ENCODE data around the gene LIPE. TPM values are rescaled to one million over a fixed set of nuclear protein-coding genes. Genes with fewer than 3 reads are reported as not detected.
"Not testable (repeated sequence)": the region's sequence is repeated elsewhere in the genome, so short reads cannot be mapped to it uniquely, and the experiment has no call there.

Gene LIPE
- total RNA-seq, 1 experiment from 2014 or later, result 17.1 TPM

DNA sequence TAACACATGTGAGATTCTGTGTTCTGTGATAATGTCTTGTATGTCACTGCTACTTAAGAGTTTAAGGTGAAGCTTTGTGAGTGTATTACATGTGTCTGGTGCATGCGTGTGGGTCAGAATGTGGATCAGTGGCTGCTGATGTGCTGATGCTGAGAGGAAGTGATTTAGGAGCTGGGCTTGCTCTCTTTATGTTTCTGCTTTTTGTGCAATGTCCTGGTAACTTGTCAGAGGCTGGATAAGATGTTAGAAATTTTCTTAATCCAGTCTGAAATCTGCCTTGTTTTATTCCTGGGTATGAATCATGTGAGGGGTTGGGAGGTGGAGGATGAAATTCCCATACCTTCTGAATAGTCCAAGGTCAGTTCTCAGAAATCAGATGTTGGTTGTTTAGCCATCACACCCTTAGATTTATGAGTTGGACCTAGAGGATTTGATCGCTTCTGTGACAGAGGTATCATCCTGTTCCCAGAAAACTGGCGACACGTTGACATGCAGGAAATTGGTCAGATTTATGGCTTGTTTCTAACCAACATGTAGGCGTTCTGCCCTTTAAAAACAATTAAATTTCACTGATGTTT is 40.1 kb upstream of the LIPE start:
- intact Hi-C loops (cut with micrococcal nuclease; ENCODE audit: unreplicated experiment), result no loop called here
- no TSS peak for BruUV-seq (replicated peaks)
- DNase-seq, result no peak
- peaks cover 7% of the 10 kb centered on the region for H3K36me3 Mint-ChIP-seq (ENCODE audit: insufficient read depth, unreplicated experiment)
- no peaks in the 10 kb centered on the region for H3K9me3 Mint-ChIP-seq (ENCODE audit: low read depth, unreplicated experiment)
- CTCF ChIA-PET, result interaction anchor here (0.9 to 1.4 kb wide), 4 partner anchors 17 to 62 kb away, joined by 3 to 4 read pairs (median 4); partner anchors contain the start of gene CEACAM1
- peak overlapping the region; percentile 12 for H3K27ac Mint-ChIP-seq (ENCODE audit: unreplicated experiment)
- H3K4me3 Mint-ChIP-seq (ENCODE audit: low read depth, unreplicated experiment), result no peak overlapping the region
- H3K4me1 Mint-ChIP-seq (ENCODE audit: low read depth, unreplicated experiment), result peaks cover 59% of the 10 kb centered on the region
- TF ChIP-seq, protein P1, sequence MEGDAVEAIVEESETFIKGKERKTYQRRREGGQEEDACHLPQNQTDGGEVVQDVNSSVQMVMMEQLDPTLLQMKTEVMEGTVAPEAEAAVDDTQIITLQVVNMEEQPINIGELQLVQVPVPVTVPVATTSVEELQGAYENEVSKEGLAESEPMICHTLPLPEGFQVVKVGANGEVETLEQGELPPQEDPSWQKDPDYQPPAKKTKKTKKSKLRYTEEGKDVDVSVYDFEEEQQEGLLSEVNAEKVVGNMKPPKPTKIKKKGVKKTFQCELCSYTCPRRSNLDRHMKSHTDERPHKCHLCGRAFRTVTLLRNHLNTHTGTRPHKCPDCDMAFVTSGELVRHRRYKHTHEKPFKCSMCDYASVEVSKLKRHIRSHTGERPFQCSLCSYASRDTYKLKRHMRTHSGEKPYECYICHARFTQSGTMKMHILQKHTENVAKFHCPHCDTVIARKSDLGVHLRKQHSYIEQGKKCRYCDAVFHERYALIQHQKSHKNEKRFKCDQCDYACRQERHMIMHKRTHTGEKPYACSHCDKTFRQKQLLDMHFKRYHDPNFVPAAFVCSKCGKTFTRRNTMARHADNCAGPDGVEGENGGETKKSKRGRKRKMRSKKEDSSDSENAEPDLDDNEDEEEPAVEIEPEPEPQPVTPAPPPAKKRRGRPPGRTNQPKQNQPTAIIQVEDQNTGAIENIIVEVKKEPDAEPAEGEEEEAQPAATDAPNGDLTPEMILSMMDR (IDR thresholded peaks at IDR 0.05; ENCODE audit: unreplicated experiment), result no peak
- no peaks in the 10 kb centered on the region for H3K27me3 Mint-ChIP-seq (ENCODE audit: unreplicated experiment)

DNA sequence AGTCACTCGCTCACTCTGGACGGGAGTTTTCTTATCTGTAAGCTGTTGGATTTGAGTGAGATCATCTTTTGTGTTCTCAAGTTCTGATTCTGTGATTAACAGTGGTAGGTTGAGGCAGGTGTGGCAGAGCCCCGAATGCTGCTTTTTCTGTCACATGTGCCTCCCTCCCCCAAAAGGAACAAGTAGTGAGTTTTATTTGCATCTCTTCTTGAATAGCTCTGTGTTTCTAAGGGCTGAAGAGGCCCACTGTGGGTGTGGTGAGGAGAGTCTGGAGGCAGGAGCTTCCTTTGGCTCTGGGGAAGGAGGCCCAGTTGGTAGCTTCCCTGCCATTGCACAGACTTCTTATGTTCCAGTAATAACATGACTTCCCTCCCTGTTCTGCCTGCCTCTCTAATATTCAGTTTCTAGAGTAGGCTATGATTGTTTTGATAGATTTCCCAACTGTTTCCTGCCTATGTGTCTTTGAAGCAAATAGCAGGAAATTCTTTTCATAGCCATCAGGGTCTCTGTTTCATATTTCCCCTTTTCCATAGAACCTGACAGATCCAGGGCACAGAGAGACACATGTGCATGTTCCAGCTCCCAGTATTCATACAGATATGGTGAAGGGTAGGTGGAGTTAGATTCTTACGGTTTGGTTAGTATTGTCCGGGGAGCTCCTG is 39.5 kb upstream of the LIPE start:
- TF ChIP-seq, protein P1 (IDR thresholded peaks at IDR 0.05; ENCODE audit: unreplicated experiment), result no peak
- Mint-ChIP-seq H3K4me1 (ENCODE audit: low read depth, unreplicated experiment) (peaks cover 59% of the 10 kb centered on the region), H3K9me3 (ENCODE audit: low read depth, unreplicated experiment) (no peaks in the 10 kb centered on the region), H3K27ac (ENCODE audit: unreplicated experiment) (peak overlapping the region; percentile 12), H3K27me3 (ENCODE audit: unreplicated experiment) (no peaks in the 10 kb centered on the region), H3K36me3 (ENCODE audit: insufficient read depth, unreplicated experiment) (peaks cover 3% of the 10 kb centered on the region), H3K4me3 (ENCODE audit: low read depth, unreplicated experiment) (no peak overlapping the region)
- no TSS peak for BruUV-seq (replicated peaks)
- no peak for DNase-seq
- CTCF ChIA-PET, result interaction anchor here (0.9 to 1.4 kb wide), 4 partner anchors 16 to 63 kb away, joined by 3 to 4 read pairs (median 4); partner anchors contain the start of gene CEACAM1
- intact Hi-C loops (cut with micrococcal nuclease; ENCODE audit: unreplicated experiment), result no loop called here

DNA sequence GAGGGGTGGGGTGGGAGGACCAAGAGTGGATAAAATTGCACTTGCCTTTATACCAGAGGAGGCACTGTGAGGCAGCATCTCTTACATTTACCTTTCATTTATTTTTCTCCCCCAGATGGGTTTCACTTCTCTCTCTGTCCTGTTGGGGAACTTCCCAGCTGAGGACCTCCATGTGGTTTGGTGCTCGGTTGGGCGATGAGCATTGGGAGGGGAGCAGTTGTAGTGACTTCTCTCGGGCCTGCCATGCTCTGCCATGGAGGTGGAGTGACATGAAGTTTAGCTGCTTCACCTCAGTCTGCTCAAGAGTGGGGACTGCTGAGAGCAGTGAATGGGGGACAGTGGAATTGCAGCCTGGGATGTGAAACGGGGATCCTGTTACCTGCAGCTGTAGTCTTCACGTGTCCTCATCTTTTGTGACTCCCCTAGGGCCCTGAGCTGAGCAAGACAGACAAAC is 38.7 kb upstream of the LIPE start:
- Mint-ChIP-seq H3K4me1 (ENCODE audit: low read depth, unreplicated experiment) (peaks cover 52% of the 10 kb centered on the region), H3K27ac (ENCODE audit: unreplicated experiment) (no peak overlapping the region), H3K4me3 (ENCODE audit: low read depth, unreplicated experiment) (no peak overlapping the region), H3K27me3 (ENCODE audit: unreplicated experiment) (no peaks in the 10 kb centered on the region), H3K9me3 (ENCODE audit: low read depth, unreplicated experiment) (no peaks in the 10 kb centered on the region), H3K36me3 (ENCODE audit: insufficient read depth, unreplicated experiment) (no peaks in the 10 kb centered on the region)
- CTCF ChIA-PET, result interaction anchor here (1.3 to 1.4 kb wide), 2 partner anchors 16 to 27 kb away, joined by 3 to 4 read pairs; no protein-coding TSS in a partner anchor
- DNase-seq, result no peak
- BruUV-seq (replicated peaks), result no TSS peak
- TF ChIP-seq, protein P1 (IDR thresholded peaks at IDR 0.05; ENCODE audit: unreplicated experiment), result no peak
- intact Hi-C loops (cut with micrococcal nuclease; ENCODE audit: unreplicated experiment), result no loop called here

DNA sequence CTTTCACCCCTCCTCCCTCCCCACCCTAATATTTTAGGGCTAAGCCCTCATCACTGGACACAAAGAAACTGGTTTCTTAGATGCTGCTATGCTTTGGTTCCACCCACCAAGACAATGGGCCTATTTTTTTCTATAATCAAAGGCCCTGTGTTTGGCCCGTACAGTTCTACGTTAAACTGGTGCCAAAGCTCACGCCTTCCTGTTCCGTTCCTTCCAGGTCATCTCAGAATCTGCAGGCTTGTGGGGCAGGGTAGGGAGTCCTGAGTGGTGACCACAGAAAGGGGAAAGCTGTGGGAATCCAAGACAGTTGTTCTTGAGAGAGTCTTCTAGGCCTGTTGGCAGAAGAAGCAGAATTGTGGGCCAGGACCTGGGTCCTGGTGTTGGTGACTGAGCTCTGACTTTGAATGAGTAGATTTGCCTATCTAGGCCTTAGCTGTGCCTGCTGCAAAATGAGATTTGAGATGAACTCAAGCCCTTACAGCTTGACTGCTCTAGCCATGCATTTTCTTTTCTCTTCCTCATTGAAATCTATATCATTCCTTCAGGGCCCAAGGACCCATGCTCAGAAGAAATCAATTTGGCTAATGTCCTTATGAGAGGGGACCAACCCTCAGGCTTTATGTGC is 34.6 kb upstream of the LIPE start:
- DNase-seq, result peak; percentile 74
- H3K27ac Mint-ChIP-seq (ENCODE audit: unreplicated experiment), result peak overlapping the region; percentile 0

DNA sequence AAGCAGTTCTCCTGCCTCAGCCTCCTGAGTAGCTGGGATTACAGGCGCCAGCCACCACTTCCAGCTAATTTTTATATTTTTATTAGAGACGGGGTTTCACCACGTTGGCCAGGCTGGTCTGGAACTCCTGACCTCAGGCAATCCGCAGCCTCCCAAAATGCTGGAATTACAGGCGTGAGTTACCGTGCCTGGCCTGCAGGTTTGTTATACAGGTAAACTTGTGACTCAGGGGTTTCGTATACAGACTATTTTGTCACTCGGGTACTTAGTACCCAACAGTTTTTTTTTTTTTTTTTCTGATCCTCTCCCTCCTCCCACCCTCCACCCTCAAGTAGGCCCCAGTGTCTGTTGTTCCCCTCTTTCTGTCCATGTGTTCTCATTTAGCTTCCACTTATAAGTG is 34.0 kb upstream of the LIPE start:
- H3K27ac Mint-ChIP-seq (ENCODE audit: unreplicated experiment), result peak overlapping the region; percentile 0
- CTCF ChIA-PET, result interaction anchor here (1.1 to 1.7 kb wide), 6 partner anchors 10 to 68 kb away, joined by 3 to 7 read pairs (median 4); partner anchors contain the start of gene CEACAM1
- peaks cover 44% of the 10 kb centered on the region for H3K4me1 Mint-ChIP-seq (ENCODE audit: low read depth, unreplicated experiment)
- peak; percentile 52 for DNase-seq
- BruUV-seq (replicated peaks); H3K4me3 Mint-ChIP-seq (ENCODE audit: low read depth, unreplicated experiment); H3K9me3 Mint-ChIP-seq (ENCODE audit: low read depth, unreplicated experiment); H3K27me3 Mint-ChIP-seq (ENCODE audit: unreplicated experiment); H3K36me3 Mint-ChIP-seq (ENCODE audit: insufficient read depth, unreplicated experiment): not testable (repeated sequence)
- intact Hi-C loops (cut with micrococcal nuclease; ENCODE audit: unreplicated experiment), result loop anchor here (5.0 kb wide), 1 partner anchor 36 kb away; no protein-coding TSS in a partner anchor

More for the DNA sequence above, 34.6 kb upstream of the LIPE start:
- TSS peak; percentile 95 for BruUV-seq (replicated peaks)
- CTCF ChIA-PET, result interaction anchor here (0.5 to 1.7 kb wide), 8 partner anchors 10 to 68 kb away, joined by 3 to 7 read pairs (median 4); partner anchors contain the start of gene CEACAM1
- intact Hi-C loops (cut with micrococcal nuclease; ENCODE audit: unreplicated experiment), result loop anchor here (5.0 kb wide), 1 partner anchor 35 kb away; no protein-coding TSS in a partner anchor
- TF ChIP-seq, protein P1 (IDR thresholded peaks at IDR 0.05; ENCODE audit: unreplicated experiment), result no peak
- Mint-ChIP-seq H3K36me3 (ENCODE audit: insufficient read depth, unreplicated experiment) (no peaks in the 10 kb centered on the region), H3K9me3 (ENCODE audit: low read depth, unreplicated experiment) (peaks cover 3% of the 10 kb centered on the region), H3K4me1 (ENCODE audit: low read depth, unreplicated experiment) (peaks cover 44% of the 10 kb centered on the region), H3K4me3 (ENCODE audit: low read depth, unreplicated experiment) (no peak overlapping the region), H3K27me3 (ENCODE audit: unreplicated experiment) (no peaks in the 10 kb centered on the region)
